NCI-H146 (cell line): Measurements from ENCODE around the gene ATP5F1A.
"Not testable (repeated sequence)": the region's sequence is repeated elsewhere in the genome, so short reads cannot be mapped to it uniquely, and the experiment has no call there.

ENCODE experiments used
- DNase-seq: peaks from one replicate; lab custom pipeline; 2025; lab: John Stamatoyannopoulos, UW

Gene ATP5F1A

GRCh38 chr18:46047369-46047768 is 50.7 kb downstream of the ATP5F1A start:
- not testable (repeated sequence) for DNase-seq

GRCh38 chr18:46046688-46047087 is 51.4 kb downstream of the ATP5F1A start:
- DNase-seq: no peak

GRCh38 chr18:46046126-46046525 is 52.0 kb downstream of the ATP5F1A start:
- no peak for DNase-seq

- DNase-seq: no peak
Measured at GRCh38 chr18:46042571-46043123, 55.4 kb downstream of the ATP5F1A start.

GRCh38 chr18:46040747-46041104 is 57.4 kb downstream of the ATP5F1A start:
- DNase-seq: no peak

GRCh38 chr18:46040033-46040746 is 57.9 kb downstream of the ATP5F1A start:
- DNase-seq: no peak

- DNase-seq: no peak
Measured at GRCh38 chr18:46037512-46038305, 60.4 kb downstream of the ATP5F1A start.

GRCh38 chr18:46035696-46036680 is 62.1 kb downstream of the ATP5F1A start:
- no peak for DNase-seq

GRCh38 chr18:46034230-46034629 is 63.9 kb downstream of the ATP5F1A start:
- no peak for DNase-seq

GRCh38 chr18:46031741-46032140 is 66.4 kb downstream of the ATP5F1A start:
- DNase-seq: no peak
